ENCODE results near the gene HCCS.
"Not testable (repeated sequence)": the region's sequence is repeated elsewhere in the genome, so short reads cannot be mapped to it uniquely, and the experiment has no call there.

The HCCS gene

GRCh38 chrX:11111947-11112346 lies 815 bp downstream of the HCCS start:
- H4K20me1 ChIP-seq, result peaks cover 0 to 31% (median 15%) of the 10 kb centered on the region in 11 experiments; a peak in 12 of 22 replicates
- H3K4me1 ChIP-seq, result peaks cover 23 to 36% (median 29%) of the 10 kb centered on the region in 10 experiments
- no peak for TF ChIP-seq Cebpa-rat (IDR thresholded peaks at IDR 0.05)
- peaks cover 24 to 32% (median 28%) of the 10 kb centered on the region in 11 experiments for H3K36me3 ChIP-seq
- H3K4me2 ChIP-seq, result peak overlapping the region; percentile 65 to 88 (median 70)
- H3K9me3 ChIP-seq (replicated peaks in 1 of 11), result peaks cover 0 to 20% (median 4%) of the 10 kb centered on the region in 11 experiments; a peak in 8 of 22 replicates
- peak overlapping the region; percentile 81 to 90 (median 87) for H3K9ac ChIP-seq
- peak overlapping the region; percentile 80 to 92 (median 88); a peak in 20 of 22 replicates for H3K27ac ChIP-seq
- H3K27me3 ChIP-seq, result peaks cover 71 to 100% (median 90%) of the 10 kb centered on the region in 11 experiments
- H3K4me3 ChIP-seq, result peak overlapping the region; percentile 59 to 84 (median 74)

- Histone ChIP-seq H3K27ac (peak overlapping the region in 7 of 11 experiments; percentile 2 to 89 (median 33); a peak in 10 of 22 replicates), H3K9ac (peak overlapping the region in 2 of 11 experiments; percentile 11 to 48; a peak in 2 of 22 replicates), H3K9me3 (replicated peaks in 1 of 11) (peaks cover 0 to 17% (median 4%) of the 10 kb centered on the region in 11 experiments; a peak in 8 of 22 replicates), H3K4me1 (peaks cover 23 to 36% (median 29%) of the 10 kb centered on the region in 10 experiments), H3K4me3 (peak overlapping the region in 1 of 10 experiments; percentile 9; a peak in 1 of 20 replicates), H3K36me3 (peaks cover 39 to 49% (median 44%) of the 10 kb centered on the region in 11 experiments), H3K27me3 (peaks cover 69 to 100% (median 90%) of the 10 kb centered on the region in 11 experiments), H4K20me1 (peaks cover 0 to 36% (median 16%) of the 10 kb centered on the region in 11 experiments; a peak in 14 of 22 replicates), H3K4me2 (peak overlapping the region; percentile 4 to 88 (median 70); a peak in 17 of 22 replicates)
- TF ChIP-seq Cebpa-rat (IDR thresholded peaks at IDR 0.05), result no peak
These were observed 2.6 kb downstream of the HCCS start for GRCh38 chrX:11113731-11114130.

GRCh38 chrX:11117745-11118144 lies 6.6 kb downstream of the HCCS start:
- no peak overlapping the region for H3K4me3 ChIP-seq
- peaks cover 5 to 60% (median 32%) of the 10 kb centered on the region in 11 experiments; a peak in 18 of 22 replicates for H4K20me1 ChIP-seq
- no peak overlapping the region for H3K27ac ChIP-seq
- TF ChIP-seq Cebpa-rat (IDR thresholded peaks at IDR 0.05), result no peak
- H3K27me3 ChIP-seq, result peaks cover 85 to 100% (median 100%) of the 10 kb centered on the region in 11 experiments
- no peak overlapping the region for H3K9ac ChIP-seq
- no peak overlapping the region for H3K4me2 ChIP-seq
- peaks cover 64 to 89% (median 83%) of the 10 kb centered on the region in 11 experiments for H3K36me3 ChIP-seq
- peaks cover 6 to 27% (median 16%) of the 10 kb centered on the region in 10 experiments; a peak in 18 of 20 replicates for H3K4me1 ChIP-seq
- no peaks in the 10 kb centered on the region for H3K9me3 ChIP-seq (replicated peaks in 1 of 11)

GRCh38 chrX:11119313-11119943 lies 8.3 kb downstream of the HCCS start:
- peaks cover 5 to 52% (median 21%) of the 10 kb centered on the region in 11 experiments; a peak in 17 of 22 replicates for H4K20me1 ChIP-seq
- peaks cover 81 to 98% (median 96%) of the 10 kb centered on the region in 11 experiments for H3K27me3 ChIP-seq
- peaks cover 58 to 86% (median 79%) of the 10 kb centered on the region in 11 experiments for H3K36me3 ChIP-seq
- H3K9ac ChIP-seq, result no peak overlapping the region
- no peak overlapping the region for H3K4me2 ChIP-seq
- TF ChIP-seq Cebpa-rat (IDR thresholded peaks at IDR 0.05), result no peak
- H3K4me3 ChIP-seq, result no peak overlapping the region
- H3K9me3 ChIP-seq (replicated peaks in 1 of 11), result no peaks in the 10 kb centered on the region
- H3K27ac ChIP-seq, result no peak overlapping the region
- peaks cover 0 to 10% (median 0%) of the 10 kb centered on the region in 10 experiments; a peak in 7 of 20 replicates for H3K4me1 ChIP-seq

- H3K4me3 ChIP-seq; H3K4me1 ChIP-seq; H3K9ac ChIP-seq; H3K4me2 ChIP-seq; H3K27ac ChIP-seq; H3K9me3 ChIP-seq (replicated peaks in 1 of 11): not testable (repeated sequence)
- H3K27me3 ChIP-seq, result peaks cover 83 to 98% (median 96%) of the 10 kb centered on the region in 11 experiments
- H4K20me1 ChIP-seq, result peaks cover 5 to 33% (median 19%) of the 10 kb centered on the region in 11 experiments; a peak in 16 of 22 replicates
- peaks cover 29 to 50% (median 44%) of the 10 kb centered on the region in 11 experiments for H3K36me3 ChIP-seq
These were observed 12.0 kb downstream of the HCCS start for GRCh38 chrX:11123087-11123486.

- Histone ChIP-seq H3K4me3 (no peak overlapping the region), H4K20me1 (peaks cover 5 to 23% (median 13%) of the 10 kb centered on the region in 11 experiments; a peak in 15 of 22 replicates), H3K4me1 (peaks cover 0 to under 1% (median 0%) of the 10 kb centered on the region in 10 experiments; a peak in 2 of 20 replicates), H3K36me3 (peaks cover 21 to 40% (median 35%) of the 10 kb centered on the region in 11 experiments), H3K9me3 (replicated peaks in 1 of 11) (peaks cover 0 to 14% (median 11%) of the 10 kb centered on the region in 11 experiments; a peak in 14 of 22 replicates), H3K27me3 (peaks cover 73 to 97% (median 92%) of the 10 kb centered on the region in 11 experiments), H3K27ac (no peak overlapping the region), H3K4me2 (no peak overlapping the region), H3K9ac (no peak overlapping the region)
- no peak for TF ChIP-seq Cebpa-rat (IDR thresholded peaks at IDR 0.05)
These were observed 13.0 kb downstream of the HCCS start for GRCh38 chrX:11124112-11124511.

GRCh38 chrX:11125060-11125459 lies 13.9 kb downstream of the HCCS start:
- no peak for TF ChIP-seq Cebpa-rat (IDR thresholded peaks at IDR 0.05)
- Histone ChIP-seq H3K9me3 (replicated peaks in 1 of 11) (peaks cover 0 to 14% (median 11%) of the 10 kb centered on the region in 11 experiments; a peak in 14 of 22 replicates), H3K27me3 (peaks cover 72 to 97% (median 92%) of the 10 kb centered on the region in 11 experiments), H3K9ac (no peak overlapping the region), H3K4me2 (no peak overlapping the region), H3K4me1 (peaks cover 0 to 9% (median 0%) of the 10 kb centered on the region in 10 experiments; a peak in 4 of 20 replicates), H3K4me3 (no peak overlapping the region), H4K20me1 (peaks cover 0 to 14% (median 8%) of the 10 kb centered on the region in 11 experiments; a peak in 12 of 22 replicates), H3K36me3 (peaks cover 17 to 31% (median 25%) of the 10 kb centered on the region in 11 experiments; a peak in 21 of 22 replicates), H3K27ac (no peak overlapping the region)

GRCh38 chrX:11129534-11130105 lies 18.5 kb downstream of the HCCS start:
- peaks cover 75 to 99% (median 96%) of the 10 kb centered on the region in 11 experiments for H3K27me3 ChIP-seq
- H4K20me1 ChIP-seq, result peaks cover 0 to 5% (median 0%) of the 10 kb centered on the region in 11 experiments; a peak in 2 of 22 replicates
- peak overlapping the region in 1 of 11 experiments; percentile 30; a peak in 1 of 22 replicates for H3K4me2 ChIP-seq
- H3K4me1 ChIP-seq, result peaks cover 0 to 9% (median 0%) of the 10 kb centered on the region in 10 experiments; a peak in 4 of 20 replicates
- H3K9ac ChIP-seq, result no peak overlapping the region
- H3K27ac ChIP-seq, result no peak overlapping the region
- TF ChIP-seq Cebpa-rat (IDR thresholded peaks at IDR 0.05), result no peak
- no peaks in the 10 kb centered on the region for H3K36me3 ChIP-seq
- H3K9me3 ChIP-seq (replicated peaks in 1 of 11), result peaks cover 0 to 14% (median 11%) of the 10 kb centered on the region in 11 experiments; a peak in 14 of 22 replicates
- no peak overlapping the region for H3K4me3 ChIP-seq

Measured in BLaER1 treated with 17β-estradiol and CSF1 and Interleukin-3, amounts not matched to agents 10 nM and 100 nM (cell line).